HEK293T (cell line): ENCODE data around the gene NAALADL2.

ENCODE experiments used
- BHLHE40 ChIP-seq: fragments of 450-650 bp; IDR thresholded peaks from 2 replicates; pipeline ENCODE4 v1.6.1; 2016; ENCODE audit warnings: mild to moderate bottlenecking, moderate library complexity, borderline replicate concordance
- FOXK2 ChIP-seq: fragments of 450-650 bp; IDR thresholded peaks from 2 replicates; pipeline ENCODE4 v1.6.1; 2016; ENCODE audit warnings: mild to moderate bottlenecking

DNA sequence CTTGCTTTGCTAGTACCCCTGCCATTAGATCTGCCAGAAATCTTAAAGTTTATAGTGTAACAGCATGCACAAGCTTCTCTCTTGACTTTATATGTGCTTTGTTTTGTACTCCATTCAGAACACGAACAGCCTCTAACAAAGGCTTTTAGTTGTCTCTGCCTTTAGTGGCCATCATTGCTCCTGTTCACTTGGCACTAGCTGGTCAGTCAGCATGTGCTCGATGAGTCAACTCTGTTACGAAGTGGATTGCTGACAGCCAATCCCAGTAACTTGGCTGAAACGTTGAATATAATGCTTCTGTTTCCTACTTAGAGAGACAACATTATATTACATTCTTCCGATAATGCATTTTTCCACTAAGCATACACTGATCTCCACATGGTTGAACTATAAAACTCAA lies 349.2 kb downstream of the NAALADL2 start:
- TF ChIP-seq BHLHE40 (no peak), FOXK2 (no peak)
